Measurements from ENCODE around the gene PAX6. TPM values are rescaled to one million over a fixed set of nuclear protein-coding genes. Genes with fewer than 3 reads are reported as not detected.

Gene PAX6
- total and polyA plus RNA-seq, 9 of the 15 experiments (the other 6 are each of a cell fraction or from before 2014, with no cell fraction given), result 1.5 to 10.9 (median 5.3) TPM

- no peak for TF ChIP-seq CLOCK (CRISPR knock-in tag; IDR thresholded peaks at IDR 0.05; ENCODE audit: borderline replicate concordance)
- TF ChIP-seq HMBOX1 (IDR thresholded peaks at IDR 0.05), result no peak
- TF ChIP-seq TFE3 (CRISPR knock-in tag; IDR thresholded peaks at IDR 0.05), result no peak
- TF ChIP-seq CTCFL (IDR thresholded peaks at IDR 0.05; ENCODE audit: borderline replicate concordance, insufficient read depth, low read depth, low read length, poor library complexity, severe bottlenecking), result no peak
- no peak for TF ChIP-seq SMARCB1 (IDR thresholded peaks at IDR 0.05; ENCODE audit: insufficient read length, low read depth)
- peak; percentile 56; the same call in 1 of the 2 replicates for TF ChIP-seq MBD2 (IDR thresholded peaks at IDR 0.05; ENCODE audit: borderline replicate concordance, low read depth)
- TF ChIP-seq PPARD (CRISPR knock-in tag; IDR thresholded peaks at IDR 0.05), result no peak
- no peak for TF ChIP-seq ZBTB11 (CRISPR knock-in tag; IDR thresholded peaks at IDR 0.05)
- no peak for TF ChIP-seq XRCC3 (IDR thresholded peaks at IDR 0.05)
- TF ChIP-seq DIDO1 (tag; IDR thresholded peaks at IDR 0.05; ENCODE audit: low read depth), result no peak
- TF ChIP-seq FIP1L1 (IDR thresholded peaks at IDR 0.05; ENCODE audit: low read depth, low read length, poor library complexity, severe bottlenecking), result no peak
- TF ChIP-seq POLR2G (IDR thresholded peaks at IDR 0.05; ENCODE audit: low read depth, low read length), result peak; percentile 82
- TF ChIP-seq RAD51 (IDR thresholded peaks at IDR 0.05; ENCODE audit: borderline replicate concordance, low read depth), result no peak
- TF ChIP-seq FOXK2 (conservative IDR thresholded peaks at IDR 0.05 in 1 of 2, IDR thresholded peaks at IDR 0.05 in 1 of 2; ENCODE audit: low read depth in 2 of 2), result no peak
These were observed at the start of gene PAX6 (continued) for GRCh38 chr11:31810779-31811647.

Data from K562 (cell line).